Measurements from ENCODE around the gene USP15. TPM values are rescaled to one million over a fixed set of nuclear protein-coding genes. Genes with fewer than 3 reads are reported as not detected.

Gene USP15
- total and polyA plus RNA-seq, 12 donors = 26.7 to 76.0 (median 61.9) TPM

DNA sequence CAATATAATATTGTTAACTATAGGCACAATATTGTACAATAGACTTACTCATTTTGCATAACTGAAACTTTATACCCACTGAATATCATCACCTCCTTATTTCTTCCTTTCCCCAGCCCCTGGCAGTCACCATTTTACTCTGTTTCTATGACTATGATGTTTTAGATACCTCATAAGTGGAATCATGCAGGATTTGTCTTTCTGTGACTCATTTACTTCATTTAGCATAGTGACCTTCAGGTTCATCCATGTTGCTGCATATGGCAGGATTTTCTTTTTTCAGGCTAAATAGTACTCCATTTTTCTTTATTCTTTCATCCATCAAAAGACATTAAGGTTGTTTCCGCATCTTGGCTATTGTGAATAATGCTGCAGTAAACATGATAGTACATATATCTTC is 18.9 kb downstream of the USP15 start:
- ATAC-seq (no peak), DNase-seq (no peak)
- TF ChIP-seq, protein P1, sequence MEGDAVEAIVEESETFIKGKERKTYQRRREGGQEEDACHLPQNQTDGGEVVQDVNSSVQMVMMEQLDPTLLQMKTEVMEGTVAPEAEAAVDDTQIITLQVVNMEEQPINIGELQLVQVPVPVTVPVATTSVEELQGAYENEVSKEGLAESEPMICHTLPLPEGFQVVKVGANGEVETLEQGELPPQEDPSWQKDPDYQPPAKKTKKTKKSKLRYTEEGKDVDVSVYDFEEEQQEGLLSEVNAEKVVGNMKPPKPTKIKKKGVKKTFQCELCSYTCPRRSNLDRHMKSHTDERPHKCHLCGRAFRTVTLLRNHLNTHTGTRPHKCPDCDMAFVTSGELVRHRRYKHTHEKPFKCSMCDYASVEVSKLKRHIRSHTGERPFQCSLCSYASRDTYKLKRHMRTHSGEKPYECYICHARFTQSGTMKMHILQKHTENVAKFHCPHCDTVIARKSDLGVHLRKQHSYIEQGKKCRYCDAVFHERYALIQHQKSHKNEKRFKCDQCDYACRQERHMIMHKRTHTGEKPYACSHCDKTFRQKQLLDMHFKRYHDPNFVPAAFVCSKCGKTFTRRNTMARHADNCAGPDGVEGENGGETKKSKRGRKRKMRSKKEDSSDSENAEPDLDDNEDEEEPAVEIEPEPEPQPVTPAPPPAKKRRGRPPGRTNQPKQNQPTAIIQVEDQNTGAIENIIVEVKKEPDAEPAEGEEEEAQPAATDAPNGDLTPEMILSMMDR (IDR thresholded peaks at IDR 0.05) = no peak
- H3K4me1 ChIP-seq = peaks cover 0 to 69% (median 51%) of the 10 kb centered on the region in 9 donors
- H3K4me3 ChIP-seq = no peak overlapping the region
- intact Hi-C loops (cut with DNase I) = loop anchor here in 1 of 10 donors (10.0 kb wide), 1 partner anchor 86 kb away; no protein-coding TSS in a partner anchor
- 94 to 96% methylated on average over 1 of the region's 1 CpG for WGBS, 2 donors
- H3K9me3 ChIP-seq = no peaks in the 10 kb centered on the region
- no peaks in the 10 kb centered on the region for H3K27me3 ChIP-seq
- H3K27ac ChIP-seq = no peak overlapping the region
- H3K36me3 ChIP-seq = peaks cover 0 to 4% (median 0%) of the 10 kb centered on the region in 9 donors

DNA sequence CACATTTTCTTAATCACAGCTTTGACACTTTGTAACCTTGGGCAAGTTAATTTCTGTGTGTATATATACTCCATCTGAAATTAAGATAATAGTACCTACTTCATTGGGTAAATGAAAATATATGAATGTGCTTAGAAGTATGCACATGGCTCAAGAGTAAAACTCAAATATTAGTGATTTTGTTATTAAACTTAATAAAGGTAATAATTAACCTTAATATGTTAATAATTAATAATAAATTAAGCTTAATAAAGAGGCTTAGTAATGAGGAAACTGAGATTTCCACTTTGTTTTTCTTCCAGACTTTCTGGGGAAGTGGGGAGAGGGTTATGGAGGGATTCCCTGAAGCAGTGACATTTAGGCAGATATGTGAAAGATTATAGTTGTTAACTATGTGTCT is 19.8 kb downstream of the USP15 start:
- H3K4me1 ChIP-seq = peaks cover 0 to 63% (median 42%) of the 10 kb centered on the region in 9 donors
- H3K27me3 ChIP-seq = no peaks in the 10 kb centered on the region
- peaks cover 0 to under 1% (median 0%) of the 10 kb centered on the region in 11 donors for H3K9me3 ChIP-seq
- ATAC-seq (no peak), DNase-seq (no peak)
- H3K4me3 ChIP-seq = no peak overlapping the region
- TF ChIP-seq, protein P1 (IDR thresholded peaks at IDR 0.05) = no peak
- peak overlapping the region in 1 of 10 donors; percentile 9 for H3K27ac ChIP-seq
- intact Hi-C loops (cut with DNase I) = loop anchor here in 1 of 10 donors (10.0 kb wide), 1 partner anchor 85 kb away; no protein-coding TSS in a partner anchor
- H3K36me3 ChIP-seq = peaks cover 0 to 4% (median 0%) of the 10 kb centered on the region in 9 donors

DNA sequence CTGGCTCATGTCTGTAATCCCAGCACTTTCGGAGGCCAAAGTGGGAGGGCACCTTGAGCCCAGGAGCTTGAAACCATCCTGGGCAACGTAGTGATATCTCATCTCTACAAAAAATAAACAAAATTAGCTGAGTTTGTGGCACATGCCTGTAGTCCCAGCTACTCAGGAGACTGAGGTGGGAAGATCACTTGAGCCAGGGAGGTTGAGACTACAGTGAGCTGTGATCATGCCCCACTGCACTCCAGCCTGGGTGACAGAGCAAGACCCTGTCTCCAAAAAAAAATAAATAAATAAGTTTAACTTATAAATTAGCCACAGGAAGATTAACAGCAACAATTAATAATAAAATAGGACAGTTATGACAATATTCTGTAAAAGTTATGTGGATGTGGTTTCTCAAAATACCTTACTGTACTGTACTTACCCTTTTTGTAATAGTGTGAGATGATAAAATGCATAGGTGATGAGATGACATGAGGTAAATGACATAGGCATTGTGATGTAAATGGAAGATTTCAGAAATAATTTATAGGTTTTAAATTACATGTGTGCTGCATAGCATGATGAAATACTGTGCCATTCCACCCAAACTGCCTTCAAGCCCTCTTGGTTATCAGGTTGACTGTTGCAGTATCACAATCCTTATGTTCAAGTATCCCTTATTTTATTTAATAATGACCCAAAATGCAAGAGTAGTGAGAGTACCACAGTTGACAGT is 22.0 kb downstream of the USP15 start:
- peaks cover 0 to 6% (median 0%) of the 10 kb centered on the region in 11 donors for H3K9me3 ChIP-seq
- 58 to 68% methylated on average over 2 of the region's 2 CpGs for WGBS, 2 donors
- no peak overlapping the region for H3K27ac ChIP-seq
- no peaks in the 10 kb centered on the region for H3K27me3 ChIP-seq
- TF ChIP-seq, protein P1 (IDR thresholded peaks at IDR 0.05) = no peak
- H3K36me3 ChIP-seq = peaks cover 0 to 4% (median 0%) of the 10 kb centered on the region in 9 donors
- ATAC-seq = no peak
- peaks cover 0 to 52% (median 31%) of the 10 kb centered on the region in 9 donors for H3K4me1 ChIP-seq
- intact Hi-C loops (cut with DNase I) = no loop called here
- DNase-seq = no peak
- H3K4me3 ChIP-seq = no peak overlapping the region

DNA sequence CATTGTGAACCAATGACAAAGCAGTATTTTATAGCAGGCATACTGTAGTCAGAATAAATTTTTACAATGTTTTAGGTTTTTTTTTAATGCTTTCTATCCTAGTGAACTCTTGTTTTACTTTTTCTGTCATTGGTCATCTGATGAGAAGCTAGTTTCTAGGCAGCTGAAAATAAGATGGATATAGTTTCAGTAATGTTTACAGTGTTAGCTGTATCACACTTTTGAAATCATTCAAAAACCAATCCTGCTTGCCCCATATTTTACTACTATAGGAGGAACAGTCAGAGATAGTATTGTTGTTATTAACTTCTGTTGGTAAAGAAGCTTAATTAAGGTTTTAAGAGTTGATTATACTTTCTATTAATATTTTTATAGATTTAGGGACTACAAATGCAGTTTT is 24.5 kb downstream of the USP15 start:
- Histone ChIP-seq H3K4me3 (no peak overlapping the region), H3K4me1 (peaks cover 0 to 64% (median 27%) of the 10 kb centered on the region in 9 donors), H3K36me3 (no peaks in the 10 kb centered on the region), H3K27ac (no peak overlapping the region), H3K27me3 (no peaks in the 10 kb centered on the region), H3K9me3 (peaks cover 0 to 23% (median 0%) of the 10 kb centered on the region in 11 donors)
- no peak for DNase-seq
- TF ChIP-seq, protein P1 (IDR thresholded peaks at IDR 0.05) = no peak
- intact Hi-C loops (cut with DNase I) = no loop called here
- ATAC-seq = no peak
